AG08396 (cell line): Measurements from ENCODE around the gene WDR64.

Source experiments
- DNase-seq: peaks from one replicate; pipeline ENCODE4 v3.0.0; 2012; ENCODE audit warnings: low spot score, mixed read lengths

Gene WDR64

GRCh38 chr1:241738284-241739078 is 86.4 kb downstream of the WDR64 start:
- DNase-seq, result no peak

GRCh38 chr1:241742084-241742483 is 90.0 kb downstream of the WDR64 start:
- no peak for DNase-seq

GRCh38 chr1:241744591-241744990 is 92.5 kb downstream of the WDR64 start:
- no peak for DNase-seq

- no peak for DNase-seq
Measured at GRCh38 chr1:241747992-241748391, 95.9 kb downstream of the WDR64 start.

- DNase-seq, result no peak
Measured at GRCh38 chr1:241749041-241749944, 97.2 kb downstream of the WDR64 start.

- no peak for DNase-seq
Measured at GRCh38 chr1:241749945-241750695, 98.0 kb downstream of the WDR64 start.

- DNase-seq, result no peak
Measured at GRCh38 chr1:241751524-241751923, 99.4 kb downstream of the WDR64 start.

- DNase-seq, result no peak
Measured at GRCh38 chr1:241762713-241763339, 110.7 kb downstream of the WDR64 start.

- DNase-seq, result no peak
Measured at GRCh38 chr1:241765390-241765789, 113.3 kb downstream of the WDR64 start.

GRCh38 chr1:241767737-241768136 is 115.7 kb downstream of the WDR64 start:
- DNase-seq, result no peak

- DNase-seq, result no peak
Measured at GRCh38 chr1:241770115-241770514, 118.0 kb downstream of the WDR64 start.

- no peak for DNase-seq
Measured at GRCh38 chr1:241771117-241771516, 119.0 kb downstream of the WDR64 start.

- DNase-seq, result no peak
Measured at GRCh38 chr1:241772932-241773500, 120.9 kb downstream of the WDR64 start.

- DNase-seq, result no peak
Measured at GRCh38 chr1:241773991-241774390, 121.9 kb downstream of the WDR64 start.

GRCh38 chr1:241775021-241775420 is 122.9 kb downstream of the WDR64 start:
- DNase-seq, result no peak

- no peak for DNase-seq
Measured at GRCh38 chr1:241776911-241777310, 124.8 kb downstream of the WDR64 start.

GRCh38 chr1:241778117-241778516 is 126.0 kb downstream of the WDR64 start:
- no peak for DNase-seq

- DNase-seq, result no peak
Measured at GRCh38 chr1:241779897-241780296, 127.8 kb downstream of the WDR64 start.

GRCh38 chr1:241782396-241782795 is 130.3 kb downstream of the WDR64 start:
- DNase-seq, result no peak

- DNase-seq, result no peak
Measured at GRCh38 chr1:241787691-241788090, 135.6 kb downstream of the WDR64 start.

GRCh38 chr1:241789061-241789460 is 137.0 kb downstream of the WDR64 start:
- DNase-seq, result no peak

- DNase-seq, result no peak
Measured at GRCh38 chr1:241799416-241799815, 147.3 kb downstream of the WDR64 start.
